Stimulated activated CD4-positive, alpha-beta T cell treated with anti-CD3 and anti-CD28 coated beads, Interleukin-4, amount 100 ng/mL, for 1 hour (primary cell): ENCODE data around the gene GABBR1.

Experiments
- DNase-seq: peaks from one replicate; pipeline ENCODE4 v3.0.0-alpha.2; 2020

Gene GABBR1

DNA sequence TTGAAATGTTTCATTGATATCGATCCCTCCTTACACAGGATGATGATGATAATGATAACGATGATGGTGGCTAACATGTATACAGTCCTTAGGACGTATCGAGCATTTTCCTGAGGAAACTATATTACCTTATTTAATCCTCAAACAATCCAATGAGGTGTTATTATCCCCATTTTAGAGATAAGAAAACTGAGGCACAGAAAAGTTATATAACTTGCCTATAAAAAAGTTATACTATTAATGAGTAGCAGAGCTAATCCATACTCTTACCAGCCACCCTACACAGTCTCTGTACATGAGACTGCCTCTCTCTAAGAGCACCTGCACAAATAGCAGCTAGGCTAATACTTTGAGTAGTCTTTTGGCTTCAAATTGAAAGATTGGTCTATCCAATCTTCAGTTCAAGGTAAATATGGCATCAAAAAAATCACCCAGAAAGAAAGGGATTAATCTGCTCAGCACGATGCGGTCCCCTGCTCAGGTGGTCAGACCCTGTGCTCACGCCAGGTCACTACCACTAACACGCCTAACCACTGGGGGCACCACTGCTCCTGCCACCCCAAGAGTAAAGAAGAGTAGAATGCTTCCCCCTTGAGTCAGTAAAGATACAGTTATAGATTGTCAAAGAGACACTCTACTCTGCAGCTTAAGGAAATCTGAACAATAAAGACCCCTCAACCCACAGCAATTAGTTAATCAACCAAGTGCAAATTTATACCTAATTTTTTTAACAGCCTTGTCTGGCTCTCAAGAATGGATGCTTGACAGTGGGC lies 15.0 kb downstream of the GABBR1 start:
- no peak for DNase-seq

- DNase-seq, result no peak
These were observed 21.6 kb downstream of the GABBR1 start for GRCh38 chr6:29611426-29611825.

DNA sequence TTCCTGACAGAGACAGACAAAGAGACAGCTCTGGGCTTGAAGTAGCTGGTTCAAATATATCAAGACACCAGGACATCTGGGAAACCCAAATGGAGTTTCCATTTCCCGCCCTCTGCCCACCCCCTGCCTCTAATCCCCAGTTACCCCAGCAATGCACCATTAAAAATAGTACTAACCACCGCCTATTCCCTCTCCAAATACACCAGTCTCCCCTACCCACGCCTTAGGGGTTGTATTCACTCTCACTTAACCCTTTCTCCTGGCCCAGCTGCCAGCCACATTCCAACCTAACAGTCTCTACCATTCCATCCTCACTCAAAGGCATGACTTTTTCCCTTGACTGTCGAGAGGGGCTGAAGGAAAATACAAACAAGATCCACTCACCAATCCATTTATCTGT lies 22.4 kb downstream of the GABBR1 start:
- no peak for DNase-seq

GRCh38 chr6:29608131-29608530 lies 24.9 kb downstream of the GABBR1 start:
- no peak for DNase-seq

- no peak for DNase-seq
These were observed 29.1 kb downstream of the GABBR1 start for GRCh38 chr6:29603930-29604329.

DNA sequence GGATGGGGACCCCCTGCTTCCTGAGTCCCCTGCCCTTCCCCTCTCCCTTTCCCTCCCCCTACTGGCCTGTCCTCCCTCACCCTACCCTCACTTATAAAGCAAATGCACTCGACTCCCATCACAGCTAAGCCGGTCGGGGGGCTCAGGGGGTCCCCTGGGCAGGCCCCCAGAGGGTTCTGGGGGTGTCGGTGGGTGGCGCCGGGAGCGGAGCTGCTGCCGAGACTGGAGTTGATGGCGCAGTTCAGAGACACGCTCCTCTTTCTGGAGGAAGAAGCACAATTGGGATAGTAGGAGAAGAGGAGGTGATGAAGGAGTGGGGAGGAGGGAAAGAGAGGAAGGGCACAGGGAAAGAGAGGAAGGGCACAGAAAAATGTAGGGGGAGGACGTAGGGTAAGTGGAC lies 29.5 kb downstream of the GABBR1 start:
- DNase-seq, result no peak

DNA sequence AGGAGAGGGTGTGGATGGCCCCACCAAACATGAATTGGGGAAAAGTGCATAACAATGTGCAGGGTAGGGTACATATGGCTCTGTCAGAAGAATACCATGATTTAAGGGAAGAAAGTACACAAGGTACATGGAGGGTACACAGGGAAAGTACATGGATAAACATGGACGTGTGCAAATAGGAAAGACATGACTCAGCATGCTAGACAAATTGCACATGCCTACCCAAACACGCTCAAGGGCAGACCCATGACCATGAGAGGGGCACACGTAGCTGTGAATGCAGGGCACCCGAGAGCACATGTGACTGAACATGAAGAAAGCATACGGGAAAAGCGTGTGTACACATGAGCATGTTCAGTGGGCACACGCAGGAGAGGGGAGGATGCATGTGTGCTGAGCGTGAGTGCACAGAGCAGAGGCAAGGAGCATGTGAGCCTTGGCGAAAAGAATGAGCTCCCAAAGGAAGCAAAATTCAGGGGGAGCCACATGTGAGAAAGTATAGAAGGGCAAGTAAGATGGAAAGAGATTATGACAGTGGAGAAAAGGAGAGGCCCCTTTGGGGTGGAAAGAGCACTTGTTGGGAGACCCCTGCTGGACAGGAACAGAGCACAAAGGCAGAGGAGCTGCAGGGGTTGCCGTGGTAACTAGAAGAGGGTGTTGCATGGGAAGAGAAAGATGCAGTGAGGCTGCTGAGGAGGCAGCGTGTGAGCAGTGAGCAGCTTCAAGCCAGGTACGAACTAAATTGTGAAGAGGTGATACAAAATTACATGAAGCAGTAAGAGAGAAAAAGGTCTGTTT lies 30.2 kb downstream of the GABBR1 start:
- DNase-seq, result no peak

GRCh38 chr6:29598172-29598747 lies 34.7 kb downstream of the GABBR1 start:
- DNase-seq, result no peak

- no peak for DNase-seq
These were observed 35.8 kb downstream of the GABBR1 start for GRCh38 chr6:29597184-29597583.

GRCh38 chr6:29596381-29596900 lies 36.5 kb downstream of the GABBR1 start:
- DNase-seq, result no peak

GRCh38 chr6:29593199-29593855 lies 39.7 kb downstream of the GABBR1 start:
- no peak for DNase-seq

DNA sequence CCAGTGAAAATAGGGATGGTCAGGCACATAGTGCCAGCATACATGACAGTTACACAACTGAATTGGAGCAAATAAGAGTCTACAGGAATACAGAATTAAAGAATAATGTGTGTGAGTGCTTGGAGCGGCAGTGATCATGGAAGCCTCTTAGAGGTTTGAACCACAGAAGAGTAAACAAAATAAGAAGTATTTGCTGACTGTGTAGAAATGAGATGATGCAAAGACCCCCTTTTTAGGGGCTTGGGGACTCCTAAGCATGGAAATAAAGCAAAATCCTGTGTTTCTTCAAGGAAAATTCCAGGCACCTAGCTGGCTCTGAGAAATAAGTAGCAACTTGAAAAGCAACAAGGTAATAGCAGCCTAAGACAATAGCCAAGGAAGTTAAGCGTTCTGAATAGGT lies 41.3 kb downstream of the GABBR1 start:
- no peak for DNase-seq

DNA sequence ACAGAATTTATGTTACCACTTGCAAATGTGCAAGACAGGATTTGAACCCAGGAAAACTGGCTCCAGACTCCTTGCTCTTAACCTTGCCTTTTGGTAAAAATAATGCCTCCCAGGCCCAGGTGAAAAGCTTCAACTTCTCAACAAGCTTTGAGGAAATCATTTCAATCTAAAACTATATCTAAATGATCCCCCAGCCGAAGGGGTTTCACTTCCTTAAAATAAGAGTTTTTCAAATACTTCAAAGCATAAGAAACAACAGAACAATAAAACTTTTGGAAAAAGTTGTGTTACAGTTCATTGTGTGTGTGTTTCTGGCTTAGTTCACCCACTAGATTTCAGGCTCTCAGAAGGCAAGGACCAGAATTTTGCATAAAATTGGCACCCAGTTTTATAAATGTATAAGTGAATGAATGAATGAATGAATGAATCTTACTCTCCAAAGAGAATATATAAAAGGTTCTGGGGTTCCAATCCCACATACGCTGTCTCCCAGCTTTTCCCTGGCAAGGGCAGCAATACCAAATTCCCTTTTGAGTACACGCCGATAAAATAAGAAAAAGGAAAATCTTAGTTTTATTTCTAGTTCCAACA lies 42.7 kb downstream of the GABBR1 start:
- DNase-seq, result no peak

- peak; percentile 33 for DNase-seq
These were observed 43.4 kb downstream of the GABBR1 start for GRCh38 chr6:29589423-29590048.

- no peak for DNase-seq
These were observed 48.2 kb downstream of the GABBR1 start, which contains the start of gene OR2H2 for GRCh38 chr6:29584821-29585220. OR2H2 (plus strand) TSS chr6:29585121; CDS start chr6:29587945, 2,824 bp downstream.

DNA sequence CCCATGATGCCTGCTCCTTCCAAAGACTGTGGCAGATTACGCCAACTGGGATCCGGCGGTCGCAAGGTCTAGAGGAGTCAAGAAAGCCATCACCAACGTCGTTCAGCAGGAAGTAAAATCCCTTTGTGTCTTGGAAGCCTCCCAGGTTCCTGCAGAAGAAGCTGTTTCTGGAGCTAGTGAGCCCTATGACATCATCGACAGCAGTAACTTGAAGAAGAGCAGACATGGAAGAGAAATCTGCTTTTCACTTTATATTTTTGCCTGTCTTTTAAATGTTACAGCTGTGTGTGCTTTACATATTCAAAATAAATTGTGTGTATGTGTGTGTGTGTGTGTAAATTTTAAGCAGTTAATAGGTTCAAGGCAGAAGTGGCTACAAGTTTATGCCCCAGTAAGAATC lies 55.4 kb downstream of the GABBR1 start:
- no peak for DNase-seq

GRCh38 chr6:29576056-29576455 lies 56.9 kb downstream of the GABBR1 start:
- DNase-seq, result no peak

GRCh38 chr6:29567991-29568390 lies 65.0 kb downstream of the GABBR1 start:
- DNase-seq, result no peak

- DNase-seq, result no peak
These were observed 65.4 kb downstream of the GABBR1 start for GRCh38 chr6:29567541-29567940.

DNA sequence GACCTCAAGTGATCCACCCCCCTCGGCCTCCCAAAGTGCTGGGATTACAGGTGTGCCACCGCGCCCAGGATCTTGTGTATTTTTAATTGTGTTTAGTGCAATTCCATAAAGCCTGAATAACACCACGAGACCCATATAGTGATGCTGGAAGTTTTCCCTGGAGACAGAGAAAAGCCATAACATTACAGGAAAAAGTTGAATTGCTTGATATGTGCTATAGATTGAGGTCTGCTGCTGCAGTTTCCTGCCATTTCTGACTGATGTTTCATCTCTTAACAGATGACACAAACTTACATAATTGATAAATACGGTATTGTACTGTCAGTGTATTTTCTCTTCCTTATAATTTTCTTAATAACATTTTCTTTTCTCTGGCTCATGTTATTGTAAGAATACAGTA lies 66.1 kb downstream of the GABBR1 start:
- DNase-seq, result no peak

GRCh38 chr6:29564875-29565274 lies 68.1 kb downstream of the GABBR1 start:
- no peak for DNase-seq

- DNase-seq, result no peak
These were observed 69.5 kb downstream of the GABBR1 start for GRCh38 chr6:29563435-29563965.
